Measurements from ENCODE around the gene JAKMIP2. TPM values are rescaled to one million over a fixed set of nuclear protein-coding genes. Genes with fewer than 3 reads are reported as not detected.

JAKMIP2 gene
- total and polyA plus RNA-seq, 2 donors from 2014 or later: 0.38 to 0.71 TPM

DNA sequence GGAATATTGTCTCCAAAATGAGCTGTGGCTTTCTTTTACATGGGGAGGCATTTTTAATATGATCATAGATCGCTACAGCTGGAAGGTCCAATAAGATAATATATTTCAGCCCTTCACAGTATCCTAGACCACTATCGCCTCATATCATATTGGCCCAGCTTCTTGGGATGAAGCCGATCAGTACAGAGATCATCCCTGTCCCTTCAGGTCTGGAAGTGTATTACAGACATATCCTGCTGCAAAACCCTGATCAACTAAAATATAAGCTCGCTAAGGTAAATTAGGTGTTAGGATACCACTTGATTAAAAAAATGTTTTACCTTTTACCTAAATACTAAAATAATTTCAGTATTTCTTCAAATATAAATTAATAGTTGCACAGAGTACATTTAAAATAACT, 41.7 kb downstream of the JAKMIP2 start:
- Histone ChIP-seq H3K4me1 (ENCODE audit: control insufficient read depth in 2 of 3, insufficient read depth in 2 of 3, low read depth in 1 of 3, low read length in 3 of 3) (no peaks in the 10 kb centered on the region), H3K27ac (ENCODE audit: low read depth in 2 of 2, low read length in 2 of 2) (no peak overlapping the region), H3K27me3 (ENCODE audit: control insufficient read depth, insufficient read depth, low read length) (no peaks in the 10 kb centered on the region), H3K4me3 (ENCODE audit: low read length in 3 of 3) (no peak overlapping the region), H3K36me3 (ENCODE audit: control insufficient read depth in 2 of 3, insufficient read depth in 3 of 3, low read length in 3 of 3) (no peaks in the 10 kb centered on the region), H3K9me3 (ENCODE audit: control insufficient read depth in 2 of 3, insufficient read depth in 1 of 3, low read length in 3 of 3) (no peaks in the 10 kb centered on the region), H3K9ac (ENCODE audit: low read length in 3 of 3) (no peak overlapping the region)
- FAIRE-seq (no peak), DNase-seq (no peak)
- intact Hi-C loops (cut with DNase I): no loop called here
- no peak for TF ChIP-seq CTCF (IDR thresholded peaks at IDR 0.05; ENCODE audit: borderline replicate concordance, extremely low read depth, insufficient read depth)

GRCh38 chr5:147737921-147738320, 44.6 kb downstream of the JAKMIP2 start:
- no peak overlapping the region for H3K4me3 ChIP-seq (ENCODE audit: low read length in 3 of 3)
- FAIRE-seq: no peak
- no peak overlapping the region for H3K9ac ChIP-seq (ENCODE audit: low read length in 3 of 3)
- intact Hi-C loops (cut with DNase I): no loop called here
- H3K9me3 ChIP-seq (ENCODE audit: control insufficient read depth in 2 of 3, insufficient read depth in 1 of 3, low read length in 3 of 3): no peaks in the 10 kb centered on the region
- H3K4me1 ChIP-seq (ENCODE audit: control insufficient read depth in 2 of 3, insufficient read depth in 2 of 3, low read depth in 1 of 3, low read length in 3 of 3): no peaks in the 10 kb centered on the region
- TF ChIP-seq CTCF (IDR thresholded peaks at IDR 0.05; ENCODE audit: borderline replicate concordance, extremely low read depth, insufficient read depth): no peak
- DNase-seq: no peak
- no peaks in the 10 kb centered on the region for H3K36me3 ChIP-seq (ENCODE audit: control insufficient read depth in 2 of 3, insufficient read depth in 3 of 3, low read length in 3 of 3)
- H3K27me3 ChIP-seq (ENCODE audit: control insufficient read depth, insufficient read depth, low read length): no peaks in the 10 kb centered on the region
- no peak overlapping the region for H3K27ac ChIP-seq (ENCODE audit: low read depth in 2 of 2, low read length in 2 of 2)

- no peaks in the 10 kb centered on the region for H3K36me3 ChIP-seq (ENCODE audit: control insufficient read depth in 2 of 3, insufficient read depth in 3 of 3, low read length in 3 of 3)
- no peak overlapping the region for H3K9ac ChIP-seq (ENCODE audit: low read length in 3 of 3)
- no peak overlapping the region for H3K4me3 ChIP-seq (ENCODE audit: low read length in 3 of 3)
- no peak for DNase-seq
- no peaks in the 10 kb centered on the region for H3K9me3 ChIP-seq (ENCODE audit: control insufficient read depth in 2 of 3, insufficient read depth in 1 of 3, low read length in 3 of 3)
- H3K4me1 ChIP-seq (ENCODE audit: control insufficient read depth in 2 of 3, insufficient read depth in 2 of 3, low read depth in 1 of 3, low read length in 3 of 3): no peaks in the 10 kb centered on the region
- no peak for TF ChIP-seq CTCF (IDR thresholded peaks at IDR 0.05; ENCODE audit: borderline replicate concordance, extremely low read depth, insufficient read depth)
- H3K27ac ChIP-seq (ENCODE audit: low read depth in 2 of 2, low read length in 2 of 2): no peak overlapping the region
- FAIRE-seq: no peak
- intact Hi-C loops (cut with DNase I): no loop called here
- H3K27me3 ChIP-seq (ENCODE audit: control insufficient read depth, insufficient read depth, low read length): no peaks in the 10 kb centered on the region
These were observed 46.9 kb downstream of the JAKMIP2 start for GRCh38 chr5:147735621-147736125.

DNA sequence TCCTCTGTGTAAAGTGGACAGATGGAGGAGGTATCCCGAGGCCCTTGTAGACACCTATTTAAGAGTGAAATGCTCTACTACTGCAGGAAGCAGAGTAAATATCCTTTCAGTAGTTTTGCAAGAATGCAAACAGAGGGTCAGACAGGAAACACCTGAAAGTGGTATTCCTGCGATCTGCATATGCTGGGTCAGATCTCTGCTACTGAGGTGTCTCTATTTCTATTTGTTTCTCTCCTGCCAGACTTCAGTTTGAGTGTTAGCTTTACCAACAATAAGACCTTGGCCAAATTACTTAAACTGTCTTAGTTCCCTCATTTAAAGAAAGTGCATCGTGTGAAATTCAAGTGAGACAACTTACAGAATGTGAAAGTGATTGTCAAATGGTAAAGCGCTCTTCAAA, 47.6 kb downstream of the JAKMIP2 start:
- intact Hi-C loops (cut with DNase I): no loop called here
- no peak overlapping the region for H3K9ac ChIP-seq (ENCODE audit: low read length in 3 of 3)
- TF ChIP-seq CTCF (IDR thresholded peaks at IDR 0.05; ENCODE audit: borderline replicate concordance, extremely low read depth, insufficient read depth): no peak
- no peaks in the 10 kb centered on the region for H3K9me3 ChIP-seq (ENCODE audit: control insufficient read depth in 2 of 3, insufficient read depth in 1 of 3, low read length in 3 of 3)
- no peak for DNase-seq
- H3K27me3 ChIP-seq (ENCODE audit: control insufficient read depth, insufficient read depth, low read length): no peaks in the 10 kb centered on the region
- H3K27ac ChIP-seq (ENCODE audit: low read depth in 2 of 2, low read length in 2 of 2): no peak overlapping the region
- FAIRE-seq: no peak
- no peaks in the 10 kb centered on the region for H3K36me3 ChIP-seq (ENCODE audit: control insufficient read depth in 2 of 3, insufficient read depth in 3 of 3, low read length in 3 of 3)
- no peak overlapping the region for H3K4me3 ChIP-seq (ENCODE audit: low read length in 3 of 3)
- no peaks in the 10 kb centered on the region for H3K4me1 ChIP-seq (ENCODE audit: control insufficient read depth in 2 of 3, insufficient read depth in 2 of 3, low read depth in 1 of 3, low read length in 3 of 3)

All from kidney (tissue), 14 donors.